Germinal center (tissue), 1 donor: ENCODE results near the gene SIX4.

Experiments
- DNase-seq: peaks from one replicate; pipeline ENCODE4 v3.0.0; 2012; ENCODE audit warnings: mixed read lengths, low spot score

Gene SIX4

GRCh38 chr14:60722107-60722356 is 2.1 kb downstream of the SIX4 start:
- DNase-seq: no peak

GRCh38 chr14:60721326-60722106 is 2.6 kb downstream of the SIX4 start:
- DNase-seq: peak; percentile 50

- DNase-seq: no peak
Observed at GRCh38 chr14:60720962-60721325, 3.2 kb downstream of the SIX4 start.

- DNase-seq: no peak
Observed at GRCh38 chr14:60720391-60720790, 3.8 kb downstream of the SIX4 start.

- no peak for DNase-seq
Observed at GRCh38 chr14:60713513-60713912, 10.6 kb downstream of the SIX4 start.

- DNase-seq: no peak
Observed at GRCh38 chr14:60710494-60710893, 13.7 kb downstream of the SIX4 start.

GRCh38 chr14:60707858-60708257 is 16.3 kb downstream of the SIX4 start:
- no peak for DNase-seq

- DNase-seq: no peak
Observed at GRCh38 chr14:60705100-60705499, 19.1 kb downstream of the SIX4 start.

GRCh38 chr14:60700598-60700997 is 23.6 kb downstream of the SIX4 start:
- DNase-seq: no peak

GRCh38 chr14:60695327-60695726 is 28.8 kb downstream of the SIX4 start:
- DNase-seq: no peak

GRCh38 chr14:60691383-60692113 is 32.6 kb downstream of the SIX4 start:
- no peak for DNase-seq

- DNase-seq: no peak
Observed at GRCh38 chr14:60686865-60687264, 37.3 kb downstream of the SIX4 start.

GRCh38 chr14:60684203-60684602 is 39.9 kb downstream of the SIX4 start:
- DNase-seq: no peak

GRCh38 chr14:60681271-60681670 is 42.9 kb downstream of the SIX4 start:
- no peak for DNase-seq

- no peak for DNase-seq
Observed at GRCh38 chr14:60680511-60680910, 43.6 kb downstream of the SIX4 start.

- DNase-seq: no peak
Observed at GRCh38 chr14:60679566-60680258, 44.4 kb downstream of the SIX4 start.

GRCh38 chr14:60677701-60678100 is 46.5 kb downstream of the SIX4 start:
- DNase-seq: no peak

- DNase-seq: no peak
Observed at GRCh38 chr14:60670989-60671388, 53.2 kb downstream of the SIX4 start.

- DNase-seq: no peak
Observed at GRCh38 chr14:60668431-60669112, 55.6 kb downstream of the SIX4 start.

- no peak for DNase-seq
Observed at GRCh38 chr14:60665177-60665550, 59.0 kb downstream of the SIX4 start.

- no peak for DNase-seq
Observed at GRCh38 chr14:60662982-60663381, 61.2 kb downstream of the SIX4 start.

GRCh38 chr14:60661721-60662120 is 62.4 kb downstream of the SIX4 start:
- DNase-seq: no peak
